ENCODE measurements around the gene PRR20B. TPM values are rescaled to one million over a fixed set of nuclear protein-coding genes. Genes with fewer than 3 reads are reported as not detected.
"Not testable (repeated sequence)": the region's sequence is repeated elsewhere in the genome, so short reads cannot be mapped to it uniquely, and the experiment has no call there.

The PRR20B gene
- total RNA-seq, 1 experiment from 2014 or later, result not detected

- H4K20me1 ChIP-seq (ENCODE audit: insufficient read depth); H2AFZ ChIP-seq; H3K4me2 ChIP-seq; H3K9me2 ChIP-seq (ENCODE audit: insufficient read depth); H3F3A ChIP-seq (ENCODE audit: insufficient read depth, low read depth); H3K27me3 ChIP-seq (ENCODE audit: insufficient read depth, low read depth); H3K4me1 ChIP-seq (replicated peaks; ENCODE audit: insufficient read depth); H3K9me3 ChIP-seq (ENCODE audit: insufficient read depth, low read depth); H3K36me3 ChIP-seq (ENCODE audit: low read depth); intact Hi-C loops (cut with micrococcal nuclease; ENCODE audit: unreplicated experiment); H3K4me3 ChIP-seq; DNase-seq; BruUV-seq (replicated peaks); H3K27ac ChIP-seq; POLR2A ChIA-PET (ENCODE audit: unreplicated experiment); CTCF ChIA-PET; H3K79me2 ChIP-seq (ENCODE audit: low read depth): not testable (repeated sequence)
These were observed 19.6 kb downstream of the PRR20B start, which contains the start of gene PRR20E for GRCh38 chr13:57166897-57167296. TSS of gene PRR20E (plus strand) at chr13:57167197. CDS start at chr13:57167584, 387 bp downstream.

- Histone ChIP-seq H3K9me2 (ENCODE audit: insufficient read depth) (no peaks in the 10 kb centered on the region), H3K79me2 (ENCODE audit: low read depth) (no peaks in the 10 kb centered on the region), H3K9me3 (ENCODE audit: insufficient read depth, low read depth) (no peaks in the 10 kb centered on the region), H3F3A (ENCODE audit: insufficient read depth, low read depth) (no peaks in the 10 kb centered on the region), H3K27ac (no peak overlapping the region), H3K4me3 (no peak overlapping the region), H3K4me2 (no peak overlapping the region), H2AFZ (no peak overlapping the region), H4K20me1 (ENCODE audit: insufficient read depth) (no peaks in the 10 kb centered on the region), H3K27me3 (ENCODE audit: insufficient read depth, low read depth) (no peaks in the 10 kb centered on the region), H3K4me1 (replicated peaks; ENCODE audit: insufficient read depth) (no peaks in the 10 kb centered on the region), H3K36me3 (ENCODE audit: low read depth) (no peaks in the 10 kb centered on the region)
- ChIA-PET POLR2A (ENCODE audit: unreplicated experiment) (no interaction called here), CTCF (no interaction called here)
- BruUV-seq (replicated peaks), result no TSS peak
- DNase-seq, result no peak
- TF ChIP-seq EZH2 (IDR thresholded peaks at IDR 0.05; ENCODE audit: low read depth), result no peak
- TF ChIP-seq CTCF (conservative IDR thresholded peaks at IDR 0.05), result no peak
- intact Hi-C loops (cut with micrococcal nuclease; ENCODE audit: unreplicated experiment), result no loop called here
These were observed 44.4 kb downstream of the PRR20B start for GRCh38 chr13:57191667-57192066.

Other genes with a start within 250 kb of the PRR20B start
- not detected in 2 replicates for gene PRR20A, start 6.6 kb upstream of the PRR20B start, total RNA-seq (2021)
- not detected in 2 replicates for gene PRR20C, start 6.6 kb downstream of the PRR20B start, total RNA-seq (2021)
- gene PRR20D, start 13.1 kb downstream of the PRR20B start, total RNA-seq (2021), result not detected in 2 replicates
- not detected in 2 replicates for gene PRR20E, start 19.7 kb downstream of the PRR20B start, total RNA-seq (2021)

Measured in PC-9 (cell line).